Pancreas (tissue), 10 donors: ENCODE results near the gene BCL2L13. TPM values are rescaled to one million over a fixed set of nuclear protein-coding genes. Genes with fewer than 3 reads are reported as not detected.
A peak's percentile ranks its signal among the peaks of the same experiment; 100 is the strongest.

ENCODE experiments used
- ATAC-seq, 4 donors: fragments of 200-7000 bp; cut with Tn5 transposase; one replicate each; pipeline versions ENCODE4 v1.8.0 to v1.9.1; 2020; ENCODE audit warnings: mild to moderate bottlenecking in 4 of 4, moderate library complexity in 4 of 4
- DNase-seq, 6 donors: peaks; one replicate each; pipeline ENCODE4 v3.0.0-alpha.2; 2020
- FAIRE-seq: peaks from 2 replicates; lab custom pipeline; 2012; peaks lifted over from hg19 to GRCh38; lab: Jason Lieb, UNC
- H3K27ac ChIP-seq, 4 donors: fragments of 200-600 bp; sonication (generic); 1 replicate in 3 of 4; 2 replicates in 1 of 4; pipeline versions ENCODE4 v1.5.0 to v1.8.0; 2020
- H3K27me3 ChIP-seq, 4 donors: fragments of 200-600 bp; one replicate each; pipeline ENCODE4 v1.8.0; 2021
- H3K36me3 ChIP-seq, 3 donors: fragments of 200-600 bp; sonication (generic) in 1 of 3; one replicate each; pipeline versions ENCODE4 v1.5.0 to v1.8.0; 2020 to 2021
- H3K4me1 ChIP-seq, 3 donors: fragments of 200-600 bp; one replicate each; pipeline ENCODE4 v1.8.0; 2021
- H3K4me3 ChIP-seq, 4 donors: fragments of 200-600 bp; sonication (generic) in 2 of 4; one replicate each; pipeline versions ENCODE4 v1.5.0 to v1.8.0; 2020 to 2021
- H3K9me3 ChIP-seq, 4 donors: fragments of 200-600 bp; one replicate each; pipeline ENCODE4 v1.8.0; 2021
- WGBS, 2 donors: extraction: QIAGEN DNeasy Blood & Tissue Kit; methylation state at CpG; one replicate each; pipeline ENCODE4 v1.1.7; 2013; 5-methylcytosine and 5-hydroxymethylcytosine counted together
- intact Hi-C, 3 donors: fragments of 100-400 bp; cut with DNase I; formaldehyde crosslinking; loops; one replicate each; pipeline versions ENCODE4 v1.11.1 to v1.14.2; 2022
- polyA plus RNA-seq, 2 donors: library from polyadenylated mRNA; stranded (reverse); fragments of 200-250 nt; gene quantifications; one replicate each; pipeline ENCODE4 v1.2.3, GENCODE V29; 2013
- total RNA-seq, 6 donors: library from RNA; stranded (reverse); fragmentation: NEBNext Ultra II Directional in 4 of 6; extraction: Animal tissue kit (Norgen Biotek cat#: 25700) in 4 of 6; gene quantifications; one replicate each; pipeline versions ENCODE4 v1.2.1 to v1.2.4, GENCODE V29; 2021 to 2023
- TF ChIP-seq, protein P1 (sequence below), 4 donors: fragments of 200-600 bp; sonication (generic) in 3 of 4; IDR thresholded peaks; one replicate each; pipeline versions ENCODE4 v1.5.0 to v1.8.0; 2021; ENCODE audit warnings: antibody characterized with exemption in 4 of 4
- donor health status: healthy with polysubstance abuse.
- donor health status: DM: no; HTN: no; CAD: no; lungs with moderate emphysema.
- donor health status: DM: no; HTN: no; CAD: no.
- donor health status: control.
- donor health status: control.
- donor health status: Bipolar disorder and iron deficiency.
- donor health status: DM: yes; HTN: yes; CAD: no.
- donor health status: DM: no; HTN: no; CAD: no.
- donor health status: DM: no; HTN: no; CAD: no.
- donor health status: DM: yes; HTN: yes; CAD: no.

The BCL2L13 gene
- total and polyA plus RNA-seq, 8 donors, result 11.7 to 30.9 (median 25.3) TPM

DNA sequence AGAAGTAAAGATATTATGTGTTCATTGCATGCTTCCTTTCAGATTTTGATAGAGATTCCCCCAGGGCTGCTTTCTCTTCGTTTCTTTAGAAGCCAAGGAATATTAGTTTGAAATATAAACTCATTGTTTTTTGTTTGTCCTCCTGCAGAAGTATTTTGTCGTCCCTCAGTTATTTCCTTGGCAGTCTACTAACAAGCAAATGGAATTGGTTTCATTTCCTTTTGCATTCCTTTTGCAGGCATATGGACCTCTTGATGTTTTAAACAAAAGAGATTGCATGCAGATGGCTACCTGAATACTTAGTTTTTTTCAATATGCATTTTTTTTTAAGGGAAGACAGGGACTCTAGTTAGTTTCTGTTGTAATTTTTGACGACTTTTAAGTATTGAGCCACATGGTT, 62.2 kb downstream of the BCL2L13 start:
- DNase-seq, result no peak
- WGBS, 2 donors, result 39 to 46% methylated on average over 3 of the region's 3 CpGs
- H3K36me3 ChIP-seq, result no peaks in the 10 kb centered on the region
- no peak for FAIRE-seq
- intact Hi-C loops, result no loop called here
- no peak for ATAC-seq
- no peaks in the 10 kb centered on the region for H3K9me3 ChIP-seq
- H3K4me3 ChIP-seq, result no peak overlapping the region
- peaks cover 0 to 1% (median 0%) of the 10 kb centered on the region in 3 donors for H3K4me1 ChIP-seq
- H3K27ac ChIP-seq, result no peak overlapping the region
- TF ChIP-seq, protein P1, sequence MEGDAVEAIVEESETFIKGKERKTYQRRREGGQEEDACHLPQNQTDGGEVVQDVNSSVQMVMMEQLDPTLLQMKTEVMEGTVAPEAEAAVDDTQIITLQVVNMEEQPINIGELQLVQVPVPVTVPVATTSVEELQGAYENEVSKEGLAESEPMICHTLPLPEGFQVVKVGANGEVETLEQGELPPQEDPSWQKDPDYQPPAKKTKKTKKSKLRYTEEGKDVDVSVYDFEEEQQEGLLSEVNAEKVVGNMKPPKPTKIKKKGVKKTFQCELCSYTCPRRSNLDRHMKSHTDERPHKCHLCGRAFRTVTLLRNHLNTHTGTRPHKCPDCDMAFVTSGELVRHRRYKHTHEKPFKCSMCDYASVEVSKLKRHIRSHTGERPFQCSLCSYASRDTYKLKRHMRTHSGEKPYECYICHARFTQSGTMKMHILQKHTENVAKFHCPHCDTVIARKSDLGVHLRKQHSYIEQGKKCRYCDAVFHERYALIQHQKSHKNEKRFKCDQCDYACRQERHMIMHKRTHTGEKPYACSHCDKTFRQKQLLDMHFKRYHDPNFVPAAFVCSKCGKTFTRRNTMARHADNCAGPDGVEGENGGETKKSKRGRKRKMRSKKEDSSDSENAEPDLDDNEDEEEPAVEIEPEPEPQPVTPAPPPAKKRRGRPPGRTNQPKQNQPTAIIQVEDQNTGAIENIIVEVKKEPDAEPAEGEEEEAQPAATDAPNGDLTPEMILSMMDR (IDR thresholded peaks at IDR 0.05), result no peak
- no peaks in the 10 kb centered on the region for H3K27me3 ChIP-seq

DNA sequence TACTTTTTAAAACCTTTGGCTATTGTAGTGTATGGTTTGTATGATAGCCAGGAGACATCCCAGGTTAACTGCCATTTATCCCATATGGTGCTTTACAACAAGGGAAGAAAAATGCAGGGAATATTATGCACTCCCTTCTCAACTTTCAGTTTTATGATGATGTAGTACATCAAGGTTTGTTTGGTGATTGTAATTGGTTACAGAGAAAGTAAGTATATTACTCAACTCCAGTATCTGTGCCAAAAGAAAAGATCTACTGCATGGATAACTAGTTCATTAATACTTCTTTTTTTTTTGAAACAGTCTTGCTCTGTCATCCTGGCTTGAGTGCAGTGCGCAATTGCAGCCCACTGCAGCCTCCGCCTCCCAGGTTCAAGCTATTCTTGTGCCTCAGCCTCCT, 65.3 kb downstream of the BCL2L13 start:
- TF ChIP-seq, protein P1 (IDR thresholded peaks at IDR 0.05), result no peak
- no peak for ATAC-seq
- Histone ChIP-seq H3K36me3 (no peaks in the 10 kb centered on the region), H3K9me3 (no peaks in the 10 kb centered on the region), H3K4me3 (no peak overlapping the region), H3K27me3 (no peaks in the 10 kb centered on the region), H3K27ac (no peak overlapping the region), H3K4me1 (peaks cover 0 to 8% (median 0%) of the 10 kb centered on the region in 3 donors)
- intact Hi-C loops, result no loop called here
- 99 to 100% methylated on average over 2 of the region's 2 CpGs for WGBS, 2 donors
- no peak for FAIRE-seq
- DNase-seq, result no peak

DNA sequence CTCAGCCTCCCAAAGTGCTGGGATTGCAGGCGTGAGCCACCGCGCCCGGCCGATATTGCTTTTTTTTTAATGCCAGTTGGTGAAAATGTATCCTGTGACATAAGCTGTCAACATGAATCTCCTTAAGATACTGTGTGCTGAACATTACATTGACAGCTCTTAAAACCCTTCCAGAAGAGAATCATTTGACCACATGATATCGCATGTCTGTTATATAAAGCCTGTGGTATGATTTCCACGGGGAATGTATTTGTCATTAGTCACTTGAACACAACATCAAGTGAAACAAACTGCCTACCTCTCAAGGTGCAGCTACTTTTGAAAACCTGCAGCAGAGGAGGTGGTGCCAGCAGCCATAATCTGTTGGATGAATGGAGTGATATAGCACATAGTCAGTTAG, 67.0 kb downstream of the BCL2L13 start:
- no peaks in the 10 kb centered on the region for H3K27me3 ChIP-seq
- DNase-seq (no peak), FAIRE-seq (no peak), ATAC-seq (no peak)
- TF ChIP-seq, protein P1 (IDR thresholded peaks at IDR 0.05), result no peak
- 97 to 100% methylated on average over 7 of the region's 7 CpGs for WGBS, 2 donors
- intact Hi-C loops, result no loop called here
- peaks cover 0 to 8% (median 0%) of the 10 kb centered on the region in 3 donors for H3K4me1 ChIP-seq
- no peak overlapping the region for H3K4me3 ChIP-seq
- H3K9me3 ChIP-seq, result no peaks in the 10 kb centered on the region
- no peak overlapping the region for H3K27ac ChIP-seq
- no peaks in the 10 kb centered on the region for H3K36me3 ChIP-seq

DNA sequence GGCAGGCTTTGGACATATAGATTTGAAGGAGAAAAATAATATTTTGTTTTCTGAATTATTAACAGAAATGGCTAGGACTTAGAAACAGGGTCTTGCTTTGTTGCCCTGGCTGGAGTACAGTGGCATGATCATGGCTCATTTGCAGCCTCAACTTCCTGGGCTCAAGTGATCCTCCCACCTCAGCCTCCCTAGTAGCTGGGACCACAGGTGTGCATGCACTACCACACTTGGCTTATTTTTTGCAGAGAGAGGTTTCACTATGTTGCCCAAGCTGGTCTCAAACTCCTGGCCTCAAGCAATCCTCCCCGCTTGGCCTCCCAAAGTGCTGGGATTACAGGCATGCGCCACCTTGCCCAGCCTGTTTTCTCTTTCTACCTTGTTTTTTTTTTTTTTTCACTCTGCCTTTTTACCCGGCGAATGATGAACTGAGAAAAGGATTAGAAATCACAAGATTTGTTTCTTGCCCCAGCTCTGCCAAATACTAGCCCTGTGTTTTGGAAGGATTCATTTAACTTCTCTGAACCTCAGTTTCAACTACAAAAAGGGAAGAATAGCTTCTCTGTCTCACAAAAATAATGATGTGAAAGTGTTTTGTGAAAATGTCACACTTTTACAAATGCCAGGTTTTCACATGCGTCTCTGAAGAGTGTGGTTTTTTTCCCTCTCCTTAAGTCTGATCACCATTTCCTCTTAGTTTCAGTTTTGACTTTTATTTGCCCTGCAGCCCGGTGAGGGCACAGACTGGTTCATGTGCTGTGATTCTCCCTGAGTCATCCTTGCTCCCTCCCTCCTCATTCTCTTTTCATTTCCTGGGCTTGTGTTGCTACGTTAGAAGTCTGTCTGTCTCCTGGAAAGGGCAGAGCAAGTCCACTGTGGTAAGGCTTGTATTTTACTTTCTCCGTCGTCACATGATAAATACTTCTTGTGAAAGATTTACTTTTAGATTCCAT, 67.7 kb downstream of the BCL2L13 start:
- H3K4me3 ChIP-seq, result peak overlapping the region in 1 of 4 donors; percentile 9

More for the DNA sequence above, 67.7 kb downstream of the BCL2L13 start:
- H3K9me3 ChIP-seq, result no peaks in the 10 kb centered on the region
- no peaks in the 10 kb centered on the region for H3K27me3 ChIP-seq
- no peaks in the 10 kb centered on the region for H3K36me3 ChIP-seq
- TF ChIP-seq, protein P1 (IDR thresholded peaks at IDR 0.05), result no peak
- DNase-seq (no peak), ATAC-seq (peak; percentile 40 to 94 (median 89)), FAIRE-seq (peak; percentile 80)
- H3K4me1 ChIP-seq, result peaks cover 0 to 8% (median 0%) of the 10 kb centered on the region in 3 donors
- 50% methylated on average over 9 of the region's 9 CpGs for WGBS, 2 donors
- intact Hi-C loops, result no loop called here
- H3K27ac ChIP-seq, result peak overlapping the region in 2 of 4 donors; percentile 12 to 62
